Posterior vena cava (tissue), 2 donors: ENCODE results near the gene GCH1. TPM values are rescaled to one million over a fixed set of nuclear protein-coding genes. Genes with fewer than 3 reads are reported as not detected.
A peak's percentile ranks its signal among the peaks of the same experiment; 100 is the strongest.

Source experiments
- DNase-seq: peaks from one replicate; pipeline ENCODE4 v3.0.0-alpha.2; 2020; ENCODE audit warnings: low spot score
- intact Hi-C, 2 donors: fragments of 100-400 bp; cut with DNase I; formaldehyde crosslinking; loops; one replicate each; pipeline versions ENCODE4 v1.14.1 to v1.14.2; 2022 to 2023
- total RNA-seq, 2 donors: library from RNA; stranded (reverse); fragmentation: NEBNext Ultra II Directional; extraction: Animal tissue kit (Norgen Biotek cat#: 25700); gene quantifications; one replicate each; pipeline ENCODE4 v1.2.1, GENCODE V29; 2021
- donor health status: DM: yes; HTN: yes; CAD: no.
- donor health status: DM: yes; HTN: yes; CAD: no.

GCH1 gene
- total RNA-seq, 2 donors from 2014 or later: 6.9 to 9.3 TPM

DNA sequence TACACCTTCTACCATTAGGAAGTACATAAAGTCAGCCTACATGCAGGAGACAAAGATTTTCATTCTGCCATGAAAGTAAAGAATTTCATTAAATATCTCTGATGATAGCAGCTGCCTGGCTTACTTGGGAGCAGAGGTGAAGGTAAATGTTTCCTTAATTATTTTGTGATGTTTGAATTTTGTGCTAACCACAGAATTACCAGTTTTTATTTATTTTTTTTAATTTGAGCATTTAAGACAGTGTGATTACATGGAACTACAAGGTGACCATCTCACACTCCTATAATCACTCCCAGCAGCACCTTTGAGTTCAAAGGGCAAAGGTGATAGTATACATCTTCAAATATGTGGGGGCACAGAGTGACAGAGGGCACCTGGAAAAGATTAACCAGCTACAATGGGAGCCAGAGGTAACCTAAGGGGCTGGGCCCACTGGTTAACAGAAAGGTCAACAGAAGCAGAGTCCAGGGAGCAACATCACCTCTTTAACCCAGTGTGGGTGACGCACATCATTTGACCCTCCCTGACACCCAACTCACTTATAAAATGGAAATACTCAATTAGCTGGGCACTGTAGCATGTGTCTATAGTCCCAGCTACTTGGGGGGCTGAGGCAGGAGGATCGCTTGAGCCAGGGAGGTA is 65.0 kb downstream of the GCH1 start:
- no peak for DNase-seq
- intact Hi-C loops: loop anchor here in 1 of 2 donors (10.0 kb wide), 1 partner anchor 47 kb away; no protein-coding TSS in a partner anchor

DNA sequence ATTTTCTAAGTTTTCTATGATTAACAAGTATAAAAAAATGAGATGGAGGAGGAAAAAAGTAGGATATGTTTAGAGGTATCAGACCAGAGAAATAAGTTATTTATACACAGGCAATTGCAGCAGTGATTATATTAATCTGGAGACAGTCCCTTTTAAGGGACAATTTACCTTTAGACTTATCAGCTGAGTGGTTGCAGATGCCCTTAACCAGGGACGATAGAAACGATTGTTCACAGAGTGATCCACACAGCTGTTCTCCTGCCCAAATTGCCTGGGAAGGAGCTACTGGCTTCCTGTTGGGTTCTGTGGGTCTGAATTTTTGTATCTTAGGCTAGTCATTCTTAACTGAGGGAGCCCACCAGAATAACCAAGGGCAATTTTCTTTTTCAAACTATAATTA is 66.4 kb downstream of the GCH1 start:
- no peak for DNase-seq
- intact Hi-C loops: loop anchor here in 1 of 2 donors (10.0 kb wide), 1 partner anchor 49 kb away; no protein-coding TSS in a partner anchor

DNA sequence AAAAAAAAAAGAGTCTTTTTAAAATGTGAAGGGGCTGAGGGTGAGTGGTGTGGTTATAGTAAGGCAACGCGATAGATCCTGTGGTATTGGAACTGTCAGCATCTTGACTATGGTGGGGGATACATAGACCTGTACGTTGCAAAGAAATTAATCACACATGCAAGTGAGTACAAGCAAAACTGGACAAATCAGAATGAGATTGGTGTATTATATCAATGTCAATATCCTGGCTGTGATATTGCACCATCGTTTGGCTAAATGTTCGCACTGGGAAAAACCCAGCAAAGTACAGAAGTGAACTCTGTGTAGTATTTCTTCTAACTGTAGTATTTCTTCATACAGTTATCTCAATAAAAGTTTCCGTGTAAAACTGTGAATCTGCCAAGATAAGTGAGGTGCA is 67.9 kb downstream of the GCH1 start:
- intact Hi-C loops: loop anchor here in 1 of 2 donors (10.0 kb wide), 1 partner anchor 50 kb away; no protein-coding TSS in a partner anchor
- no peak for DNase-seq

DNA sequence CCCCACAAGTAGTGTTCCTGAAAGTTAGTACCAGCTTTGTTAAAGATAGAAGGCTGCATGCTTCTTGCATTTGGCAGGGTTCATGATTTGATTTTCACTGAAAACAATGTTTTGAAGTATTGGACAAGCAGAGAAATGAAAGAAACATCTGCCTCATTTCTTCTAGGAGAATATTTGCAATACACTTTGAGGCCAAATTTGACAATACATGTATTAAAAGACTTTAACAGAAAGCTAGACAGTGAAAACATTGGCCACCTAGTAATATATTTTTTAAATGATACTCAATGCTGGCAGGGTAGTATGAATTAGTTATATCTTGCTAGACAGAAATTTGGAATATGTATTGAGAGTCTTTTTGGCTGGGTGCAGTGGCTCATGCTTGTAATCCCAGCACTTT is 68.5 kb downstream of the GCH1 start:
- intact Hi-C loops: loop anchor here in 1 of 2 donors (10.0 kb wide), 1 partner anchor 51 kb away; no protein-coding TSS in a partner anchor
- no peak for DNase-seq

DNA sequence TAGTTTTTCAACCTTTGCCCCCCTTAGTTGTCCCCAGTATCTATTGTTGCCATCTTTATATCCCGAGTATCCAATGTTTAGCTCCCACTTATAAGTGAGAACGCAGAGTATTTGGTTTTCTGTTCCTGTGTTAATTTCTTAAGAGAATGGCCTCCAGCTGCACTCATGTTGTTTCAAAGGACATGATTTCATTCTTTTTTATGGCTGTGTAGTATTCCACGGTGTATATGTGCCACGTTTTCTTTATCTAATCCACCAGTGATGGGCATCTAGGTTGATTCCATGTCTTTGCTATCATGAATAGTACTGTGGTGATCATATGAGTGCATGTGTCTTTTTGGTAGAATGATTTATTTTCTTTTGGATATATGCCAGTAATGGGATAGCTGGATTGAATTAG is 72.0 kb downstream of the GCH1 start:
- DNase-seq: no peak
- intact Hi-C loops: loop anchor here in 1 of 2 donors (10.0 kb wide), 1 partner anchor 54 kb away; no protein-coding TSS in a partner anchor

DNA sequence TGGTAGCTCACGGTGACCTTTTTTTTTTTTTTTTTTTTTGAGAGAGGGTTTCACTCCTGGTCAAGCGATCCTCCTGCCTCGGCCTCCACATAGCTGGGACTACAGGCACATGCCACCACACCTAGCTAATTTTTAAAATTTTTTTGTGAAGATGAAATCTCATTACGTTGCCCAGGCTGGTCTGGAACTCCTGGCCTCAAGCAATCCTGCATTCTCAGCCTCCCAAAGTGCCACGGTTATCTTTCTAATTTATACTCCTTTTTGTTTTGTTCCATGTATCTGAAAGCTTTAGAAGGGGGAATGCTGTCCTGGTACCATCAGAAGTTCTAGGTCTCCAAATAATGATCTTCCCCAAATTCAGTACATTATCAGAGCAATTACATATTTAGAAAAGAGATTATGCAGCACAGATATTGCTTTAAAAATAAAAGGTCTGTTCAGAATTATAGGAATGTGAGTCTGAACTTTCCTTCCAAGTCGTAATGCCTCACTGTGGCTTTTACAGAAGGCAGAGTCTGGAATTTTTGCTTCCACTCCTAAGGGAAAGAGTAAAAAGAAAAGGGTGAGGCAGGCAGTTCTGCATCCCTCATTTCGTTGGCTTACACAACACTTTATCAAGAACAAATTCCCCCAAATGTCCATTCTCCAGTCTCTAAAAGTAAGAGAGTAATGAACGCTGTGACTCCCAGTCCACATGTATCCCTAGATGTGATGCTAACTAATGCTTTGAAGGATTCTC is 73.0 kb downstream of the GCH1 start:
- no peak for DNase-seq
- intact Hi-C loops: loop anchor here in 1 of 2 donors (10.0 kb wide), 1 partner anchor 55 kb away; no protein-coding TSS in a partner anchor

DNA sequence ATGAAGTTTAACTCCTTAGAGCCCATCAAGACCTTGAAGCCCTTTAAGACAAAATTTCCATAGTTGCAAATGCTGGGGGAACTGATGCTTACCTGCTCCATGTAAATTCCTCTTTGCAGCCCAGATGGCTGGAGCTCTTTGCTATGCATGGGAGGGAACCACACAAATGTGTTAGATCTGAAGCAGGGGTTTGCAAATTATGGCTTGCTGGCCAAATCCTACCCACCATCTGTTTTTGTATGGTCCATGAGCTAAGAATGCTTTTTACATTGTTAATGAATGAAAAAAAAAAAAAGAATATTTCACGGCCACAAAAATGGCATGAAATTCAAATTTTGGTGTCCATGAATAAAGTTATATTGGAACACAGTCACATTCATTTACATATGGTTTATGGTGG is 74.6 kb downstream of the GCH1 start:
- intact Hi-C loops: no loop called here
- no peak for DNase-seq

DNA sequence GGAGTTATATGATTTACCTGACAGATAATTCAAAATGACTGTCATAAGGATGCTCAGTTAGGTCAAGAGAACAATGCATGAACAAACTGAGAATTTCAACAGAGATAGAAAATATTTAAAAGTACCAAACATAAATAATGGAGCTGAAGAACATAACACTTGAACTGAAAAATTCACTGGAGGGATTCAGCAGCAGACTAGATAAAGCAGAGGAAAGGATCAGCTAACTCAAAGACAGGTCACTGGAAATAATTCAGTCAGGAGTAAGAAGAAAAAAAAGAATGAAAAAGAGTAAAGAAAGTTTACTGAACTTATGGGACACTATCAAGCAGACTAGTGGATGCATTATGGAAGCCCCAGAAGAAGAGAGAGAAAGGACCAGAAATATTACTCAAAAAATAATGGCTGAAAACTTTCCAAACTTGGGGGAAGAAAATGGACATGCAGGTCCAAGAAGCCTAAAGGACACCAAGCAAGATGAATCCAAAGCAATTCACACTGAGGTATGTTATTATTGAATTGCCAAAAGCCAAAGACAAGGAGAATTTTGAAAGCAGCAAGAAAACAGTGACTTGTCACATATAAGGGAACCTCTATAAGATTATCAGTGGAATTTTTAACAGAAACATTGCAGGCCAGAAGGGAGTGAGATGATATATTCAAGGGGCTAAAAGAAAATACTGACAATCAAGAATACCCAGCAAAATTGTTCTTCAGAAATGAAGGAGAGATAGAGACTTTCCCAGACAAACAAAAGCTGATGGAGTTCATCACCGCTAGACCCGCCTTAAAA is 78.7 kb downstream of the GCH1 start:
- DNase-seq: no peak

DNA sequence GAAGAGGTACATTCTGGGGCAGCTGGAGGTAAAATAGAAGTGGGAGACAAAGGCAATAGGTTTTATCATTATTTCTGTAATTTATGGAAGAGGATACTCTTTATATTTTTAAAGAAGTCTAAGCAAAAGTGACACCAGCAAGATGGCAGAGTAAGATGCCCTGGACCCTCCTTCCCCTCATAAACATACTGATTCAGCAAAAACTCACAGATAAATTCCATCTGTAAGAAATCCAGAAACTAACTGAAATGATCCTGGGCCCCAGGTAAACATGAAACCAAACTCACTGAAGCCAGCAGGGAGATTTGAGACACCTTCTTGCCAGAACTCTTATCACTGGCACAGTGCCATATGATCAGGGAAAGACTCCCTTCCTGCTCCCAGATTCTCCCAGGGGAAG is 79.9 kb downstream of the GCH1 start:
- DNase-seq: no peak
- intact Hi-C loops: no loop called here

More for the DNA sequence above, 78.7 kb downstream of the GCH1 start:
- intact Hi-C loops: no loop called here

DNA sequence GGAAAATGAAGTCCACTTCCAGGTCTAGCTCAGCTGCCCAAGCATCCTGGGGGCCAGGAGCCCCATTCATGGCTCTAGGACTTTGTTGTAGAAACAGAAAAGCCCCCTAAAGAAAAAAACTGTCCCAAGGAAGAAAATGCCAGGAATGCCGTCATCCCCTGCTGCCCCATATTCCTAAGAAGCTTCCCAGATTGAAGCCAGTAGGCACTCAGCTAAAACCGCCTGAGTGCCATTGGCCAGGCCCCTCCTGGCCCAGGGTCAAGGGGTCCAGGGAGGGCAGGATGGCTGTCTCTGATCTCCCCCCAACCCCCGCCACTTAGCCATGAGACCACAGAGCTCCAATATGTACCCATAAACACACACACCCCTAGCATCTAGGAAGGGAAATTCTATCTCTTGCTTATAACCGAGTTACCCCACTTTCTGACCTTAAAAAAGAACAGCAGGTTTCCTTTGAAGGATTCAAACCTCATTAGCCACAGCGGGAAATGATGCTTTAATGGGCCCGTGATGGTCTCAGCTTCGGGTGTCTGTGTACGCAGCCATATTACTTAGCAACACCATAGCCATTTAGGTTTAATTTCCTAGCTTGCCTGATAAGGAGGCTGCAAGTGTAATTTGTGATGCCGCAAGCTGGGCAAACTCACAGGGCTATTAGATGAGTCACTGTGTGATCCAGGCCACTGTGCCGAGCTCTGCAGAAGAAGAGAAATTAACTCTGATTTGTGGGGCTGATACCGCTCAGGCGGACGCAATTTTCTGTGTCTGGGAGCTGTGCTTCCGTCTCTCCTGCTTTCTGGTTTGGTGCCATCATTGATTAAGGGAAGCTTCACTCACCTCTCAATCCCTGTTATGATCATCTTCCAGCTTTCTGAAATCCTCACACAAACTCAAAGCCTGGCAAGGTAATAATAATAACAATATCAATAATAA is 84.2 kb downstream of the GCH1 start:
- peak; percentile 86 for DNase-seq
- intact Hi-C loops: no loop called here

DNA sequence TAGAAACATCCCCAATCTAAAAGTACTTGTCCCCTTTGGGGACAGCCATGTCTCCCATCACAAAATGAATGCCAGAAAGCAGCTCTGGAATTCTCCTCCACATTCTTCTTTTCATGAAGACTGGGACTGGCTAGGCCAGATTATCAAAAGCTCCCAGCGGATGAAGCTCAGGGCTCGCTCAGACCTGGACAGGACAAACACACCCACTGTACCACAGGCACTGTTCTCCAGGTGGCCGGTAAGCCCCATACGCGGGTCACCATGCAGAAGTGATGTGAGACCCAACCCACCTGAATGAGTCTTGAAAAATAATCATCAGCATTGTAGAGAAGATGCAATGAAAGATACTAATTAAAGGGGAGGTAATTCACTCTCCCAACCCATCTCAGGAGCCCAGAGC is 85.1 kb downstream of the GCH1 start:
- intact Hi-C loops: no loop called here
- DNase-seq: no peak

DNA sequence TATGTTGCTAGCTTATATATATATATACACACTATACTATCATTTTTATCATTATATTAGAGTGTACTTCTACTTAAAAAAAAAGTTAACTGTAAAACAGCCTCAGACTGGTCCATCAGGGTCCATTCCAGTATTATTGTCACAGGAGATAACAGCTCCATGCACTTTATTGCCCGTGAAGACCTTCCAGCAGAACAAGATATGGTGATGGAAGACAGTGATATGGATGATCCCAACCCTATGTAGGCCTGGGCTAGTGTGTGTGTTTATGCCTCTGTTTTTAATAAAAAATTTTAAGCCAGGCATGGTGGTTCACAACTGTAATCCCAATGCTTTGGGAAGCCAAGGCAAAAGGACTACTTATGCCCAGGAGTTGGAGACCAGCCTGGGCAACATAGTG is 86.2 kb downstream of the GCH1 start:
- no peak for DNase-seq
- intact Hi-C loops: no loop called here

DNA sequence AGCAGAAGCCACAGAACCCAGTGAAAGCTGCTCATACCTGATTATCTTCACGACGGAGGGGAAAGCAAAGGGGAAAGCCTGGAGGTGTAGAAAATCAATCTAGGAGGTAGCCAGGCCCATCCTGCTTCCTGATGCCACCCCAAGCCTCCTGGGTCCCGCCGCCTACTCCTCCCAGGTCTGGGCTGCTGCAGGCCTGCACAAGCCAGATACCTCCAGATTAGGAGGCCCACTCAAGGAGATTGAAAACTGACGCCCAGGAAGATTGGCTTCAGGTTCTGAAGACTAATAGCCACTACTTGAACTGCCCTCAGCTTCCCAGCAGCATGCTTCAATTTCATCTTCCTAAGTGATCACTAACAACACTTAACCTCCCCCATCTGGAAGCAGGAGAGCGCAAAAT is 87.1 kb downstream of the GCH1 start:
- intact Hi-C loops: no loop called here
- no peak for DNase-seq

DNA sequence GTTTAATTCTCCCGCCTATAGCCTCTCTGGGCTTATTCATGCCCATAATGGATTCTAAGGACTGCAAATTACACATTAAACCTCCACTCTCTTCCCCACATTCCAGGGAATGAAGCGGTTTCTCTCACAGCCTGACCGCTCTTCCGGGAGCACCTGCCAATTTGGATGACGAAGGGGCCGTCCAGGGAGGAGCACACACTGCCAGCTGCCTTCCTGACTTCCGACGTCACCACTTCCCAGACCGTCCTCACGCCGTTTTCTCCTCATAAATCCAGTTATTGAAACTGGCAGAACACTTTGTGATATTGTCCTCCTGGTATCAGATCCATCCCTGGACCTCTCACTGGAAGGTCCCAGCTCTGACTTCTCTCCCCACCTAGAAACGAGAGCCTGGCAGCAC is 87.6 kb downstream of the GCH1 start:
- intact Hi-C loops: no loop called here

DNA sequence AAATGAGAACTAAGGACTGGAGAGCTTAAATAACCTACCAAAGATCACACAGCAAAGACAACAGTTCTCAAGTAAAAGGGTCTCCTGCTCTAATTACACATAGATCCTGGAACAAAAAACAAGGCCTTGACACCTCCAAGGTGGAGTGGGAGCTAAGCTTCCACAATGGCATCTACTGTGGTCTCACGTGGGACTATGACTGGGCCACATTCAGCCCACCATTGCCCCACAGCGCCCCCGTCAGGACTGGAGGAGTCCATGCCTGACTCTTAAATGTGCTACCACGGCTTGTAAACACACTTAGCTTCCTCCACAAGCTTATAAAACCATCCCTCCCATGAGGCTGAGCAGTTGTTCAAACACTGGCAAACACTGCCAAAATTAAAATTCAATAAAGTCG is 88.5 kb downstream of the GCH1 start:
- DNase-seq: no peak
- intact Hi-C loops: no loop called here

More for the DNA sequence above, 87.6 kb downstream of the GCH1 start:
- DNase-seq: peak; percentile 90

DNA sequence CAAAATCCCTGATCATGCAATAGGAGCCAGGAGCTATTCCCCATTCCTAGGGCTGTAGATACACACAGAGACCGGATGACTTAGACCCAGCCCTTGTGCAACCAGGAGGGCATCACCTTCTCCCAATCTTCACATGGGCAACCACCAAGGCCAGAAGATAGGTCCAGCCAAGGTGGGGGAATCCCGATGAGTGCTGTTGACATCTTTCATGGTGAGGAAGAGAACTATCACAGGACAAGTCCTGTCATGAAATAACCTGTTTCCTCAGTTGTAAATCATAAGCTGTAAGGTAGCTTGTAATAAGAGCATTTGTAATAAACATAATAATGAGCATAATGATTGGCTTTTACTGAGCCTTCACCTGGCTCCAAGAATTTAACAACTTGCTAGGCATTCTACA is 89.5 kb downstream of the GCH1 start:
- DNase-seq: no peak
- intact Hi-C loops: no loop called here

DNA sequence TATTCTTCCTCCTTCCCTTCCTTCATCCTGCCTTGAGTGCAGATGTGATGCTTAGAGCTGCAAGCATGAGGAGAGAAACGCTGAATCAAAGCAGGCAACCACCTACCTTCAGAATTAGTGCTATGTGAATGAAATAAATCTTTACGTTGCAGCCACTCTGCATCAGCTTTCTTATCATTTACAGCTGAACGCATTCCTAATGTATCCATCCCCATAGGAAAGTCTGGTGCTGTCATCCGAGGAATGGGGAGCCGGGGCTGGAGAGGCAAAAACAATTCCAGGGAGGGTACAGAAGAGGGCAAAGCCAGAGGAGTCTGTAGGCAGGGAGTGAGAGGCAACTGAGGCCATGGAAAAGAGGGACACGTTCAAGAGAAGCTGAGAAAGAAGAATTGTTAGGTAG is 90.0 kb downstream of the GCH1 start:
- no peak for DNase-seq
- intact Hi-C loops: no loop called here

DNA sequence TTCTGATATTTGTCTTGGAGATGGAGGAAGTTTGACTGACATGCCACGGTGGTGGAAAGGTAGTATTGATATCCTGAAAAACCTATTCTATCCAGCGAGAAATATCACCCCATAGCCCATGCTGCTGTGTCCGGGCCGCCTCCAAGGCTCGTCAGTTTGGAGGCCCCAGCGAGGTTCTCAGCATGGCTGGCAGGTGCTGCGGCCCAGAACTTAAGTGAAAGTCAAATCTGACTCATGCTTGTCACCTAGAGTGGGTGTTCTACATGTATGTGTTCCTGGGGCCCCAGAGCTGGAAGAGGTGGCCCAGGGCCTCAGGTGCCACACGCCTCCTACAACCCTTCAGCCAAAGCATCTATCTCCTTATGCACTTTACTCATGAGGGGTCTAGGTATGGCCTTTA is 92.9 kb downstream of the GCH1 start:
- no peak for DNase-seq
- intact Hi-C loops: loop anchor here in 1 of 2 donors (10.0 kb wide), 1 partner anchor 255 kb away; no protein-coding TSS in a partner anchor
